HG03064 (cell line): ENCODE data around the gene METTL15.
"Not testable (repeated sequence)": the region's sequence is repeated elsewhere in the genome, so short reads cannot be mapped to it uniquely, and the experiment has no call there.

Experiments used
- ATAC-seq: cut with Tn5 transposase; IDR thresholded peaks from one replicate; pipeline ENCODE4 v1.9.1; 2021; ENCODE audit warnings: low read depth; ENCODE audit not compliant: unreplicated experiment

METTL15 gene

DNA sequence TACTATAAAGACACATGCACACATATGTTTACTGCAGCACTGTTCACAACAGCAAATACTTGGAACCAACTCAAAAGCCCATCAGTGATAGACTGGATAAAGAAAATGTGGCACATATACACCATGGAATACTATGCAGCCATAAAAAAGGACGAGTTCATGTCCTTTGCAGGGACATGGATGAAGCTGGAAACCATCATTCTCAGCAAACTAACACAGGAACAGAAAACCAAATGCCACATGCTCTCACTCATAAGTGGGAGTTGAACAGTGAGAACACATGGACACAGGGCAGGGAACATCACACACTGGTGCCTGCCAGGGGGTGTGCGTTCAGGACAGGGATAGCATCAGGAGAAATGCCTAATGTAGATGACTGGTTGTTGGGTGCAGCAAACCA, 164.1 kb downstream of the METTL15 start:
- not testable (repeated sequence) for ATAC-seq

DNA sequence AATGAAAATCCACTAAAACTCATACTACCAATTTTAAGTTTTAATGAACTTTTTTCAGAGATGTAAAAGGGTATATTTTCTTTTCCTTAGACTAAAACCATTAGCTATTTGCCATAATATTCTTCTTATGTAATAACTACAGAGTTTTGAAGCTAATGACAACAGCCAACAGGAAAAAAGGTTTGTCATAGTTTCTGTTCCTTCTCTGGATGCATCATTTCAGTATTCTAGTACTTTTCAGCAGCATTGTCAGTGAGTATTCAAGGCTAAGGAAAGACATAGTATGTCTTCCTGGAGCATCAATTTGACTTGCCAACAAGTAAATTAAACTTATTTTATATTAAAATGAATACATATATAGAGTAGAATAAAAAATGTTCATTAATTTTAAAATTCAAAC, 166.0 kb downstream of the METTL15 start:
- no peak for ATAC-seq

DNA sequence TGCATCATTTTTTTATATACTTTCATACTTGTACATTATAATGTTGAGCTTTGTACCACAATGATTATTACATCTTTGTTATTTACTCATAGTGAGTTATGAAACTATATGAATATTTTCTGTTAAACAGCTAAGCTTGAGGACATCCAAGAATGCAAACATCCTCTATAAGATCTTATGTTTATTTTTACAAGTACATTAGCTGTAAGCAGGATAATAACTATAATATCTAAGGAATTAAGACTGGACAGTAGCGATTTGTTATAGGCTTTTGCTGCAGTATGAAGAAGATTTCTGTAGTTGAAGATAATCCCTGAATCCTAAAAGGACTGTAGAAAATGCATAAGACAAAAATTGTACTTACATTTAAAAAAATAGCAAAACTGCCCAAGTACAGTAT, 176.0 kb downstream of the METTL15 start:
- ATAC-seq: no peak

DNA sequence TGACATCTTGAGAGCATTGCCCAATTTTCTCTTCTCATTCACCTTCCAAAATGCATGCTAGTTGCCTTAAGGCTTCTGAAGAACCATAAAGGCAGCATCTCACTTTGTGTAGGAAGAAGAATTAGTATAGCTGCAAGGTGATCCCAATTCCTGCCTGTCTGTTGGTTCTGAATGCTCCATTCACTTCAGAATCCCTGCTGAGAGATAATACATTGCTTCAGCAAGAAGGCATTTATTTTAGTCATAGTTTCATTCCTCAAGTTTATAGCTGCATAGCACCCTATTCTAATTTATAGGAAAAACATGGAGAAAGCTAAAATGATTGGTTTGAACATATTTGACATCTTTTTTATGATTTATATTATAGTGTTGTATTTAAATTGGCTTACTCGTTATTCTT, 181.3 kb downstream of the METTL15 start:
- ATAC-seq: no peak

DNA sequence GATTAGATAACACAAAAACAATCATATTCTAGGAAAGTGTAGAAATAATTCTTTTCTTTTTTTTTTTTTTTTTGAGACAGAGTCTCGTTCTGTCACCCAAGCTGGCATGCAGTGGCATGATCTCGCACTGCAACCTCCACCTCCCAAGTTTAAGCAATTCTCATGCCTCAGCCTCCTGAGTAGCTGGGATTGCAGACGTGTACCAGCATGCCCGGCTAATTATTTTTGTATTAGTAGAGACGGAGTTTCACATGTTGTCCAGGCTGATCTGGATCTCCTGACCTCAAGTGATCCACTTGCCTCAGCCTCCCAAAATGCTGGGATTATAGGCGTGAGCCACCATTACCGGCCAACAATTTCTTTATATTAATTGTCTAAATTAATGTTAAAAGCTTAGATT, 182.8 kb downstream of the METTL15 start:
- not testable (repeated sequence) for ATAC-seq

DNA sequence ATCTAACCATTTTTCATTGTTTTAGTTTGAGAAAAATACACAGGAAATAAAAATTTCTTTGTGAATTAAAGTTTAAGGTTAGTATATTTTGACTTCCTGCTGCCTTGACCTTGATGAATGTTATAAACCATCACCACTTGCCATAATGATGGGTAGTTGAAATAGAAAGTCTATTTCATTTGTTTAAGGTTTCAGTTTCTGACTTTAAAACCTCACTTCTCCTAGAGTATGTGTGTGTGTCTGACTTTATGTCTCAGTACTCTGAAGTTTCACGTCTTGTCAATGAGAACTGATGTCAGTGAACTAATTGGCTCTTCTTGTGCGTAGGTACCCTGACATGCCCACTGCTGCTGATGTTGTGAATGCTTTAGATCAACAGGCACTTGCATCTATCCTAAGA, 188.2 kb downstream of the METTL15 start:
- peak; percentile 94 for ATAC-seq

DNA sequence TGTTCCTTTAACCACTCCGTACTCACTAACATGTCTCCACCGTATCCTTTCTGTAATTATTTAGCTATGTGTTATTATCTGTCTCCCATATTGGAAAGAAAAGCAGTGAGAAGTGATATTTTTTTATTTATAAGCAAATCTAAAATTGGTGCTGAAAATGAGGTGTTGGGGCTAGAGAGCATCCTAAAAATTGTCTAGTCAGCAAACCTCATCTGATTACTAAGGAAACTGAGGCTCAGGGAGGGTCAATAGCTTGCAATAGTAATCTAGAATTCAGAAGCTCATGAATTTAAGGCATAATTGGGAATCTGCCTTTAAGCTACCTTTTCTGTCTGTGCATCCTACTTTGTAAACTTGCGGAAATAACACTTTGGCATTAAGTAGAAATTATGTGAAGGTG, 190.0 kb downstream of the METTL15 start:
- no peak for ATAC-seq

DNA sequence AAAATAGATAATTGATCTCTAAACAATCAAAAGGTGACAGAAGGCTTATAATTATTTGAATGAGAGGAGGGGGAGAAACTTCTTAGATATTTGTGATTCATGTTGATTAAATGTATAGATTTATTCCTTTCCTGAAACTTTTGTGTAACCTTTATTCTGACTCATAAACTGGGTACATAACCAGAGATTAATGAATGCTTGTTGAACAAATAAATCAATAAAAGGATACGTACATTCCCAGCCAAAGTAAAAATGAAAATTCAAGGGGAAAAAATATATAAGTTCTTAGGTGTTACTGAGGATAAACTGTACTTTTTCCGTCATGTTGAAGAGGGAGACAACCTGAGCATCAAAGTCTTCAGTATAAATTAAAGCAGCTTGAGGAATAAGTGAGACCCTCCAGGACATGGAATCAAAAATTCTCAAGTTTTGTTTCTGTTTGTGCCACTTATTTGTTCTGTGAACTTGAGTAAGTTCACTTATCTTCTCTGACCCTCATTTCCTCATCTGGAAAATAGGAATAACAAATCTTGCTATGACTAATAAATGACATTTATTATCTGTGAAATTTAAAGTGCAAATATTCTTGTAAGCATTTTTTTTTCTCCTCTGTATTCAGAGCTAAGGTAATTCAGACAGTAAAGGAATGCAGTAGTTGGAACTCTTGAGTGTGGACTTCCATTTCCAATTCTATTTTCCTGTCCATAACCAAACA, 195.4 kb downstream of the METTL15 start:
- no peak for ATAC-seq

DNA sequence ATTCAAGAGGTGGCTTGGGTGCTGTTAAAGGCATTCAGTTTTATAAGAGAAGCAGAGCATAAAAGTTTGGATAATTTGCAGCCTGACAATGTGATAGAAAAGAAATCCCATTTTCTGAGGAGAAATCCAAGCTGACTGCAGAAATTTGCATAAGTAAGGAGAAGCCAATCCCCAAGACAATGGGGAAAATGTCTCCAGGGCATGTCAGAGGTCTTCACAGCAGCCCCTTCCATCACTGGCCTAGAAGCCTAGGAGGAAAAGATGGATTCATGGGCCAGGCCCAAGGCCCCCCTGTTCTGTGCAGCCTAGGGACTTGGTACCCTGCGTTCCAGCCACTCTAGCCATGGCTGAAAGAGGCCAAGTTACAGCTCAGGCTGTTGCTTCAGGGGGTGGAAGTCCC, 207.3 kb downstream of the METTL15 start:
- ATAC-seq: no peak

DNA sequence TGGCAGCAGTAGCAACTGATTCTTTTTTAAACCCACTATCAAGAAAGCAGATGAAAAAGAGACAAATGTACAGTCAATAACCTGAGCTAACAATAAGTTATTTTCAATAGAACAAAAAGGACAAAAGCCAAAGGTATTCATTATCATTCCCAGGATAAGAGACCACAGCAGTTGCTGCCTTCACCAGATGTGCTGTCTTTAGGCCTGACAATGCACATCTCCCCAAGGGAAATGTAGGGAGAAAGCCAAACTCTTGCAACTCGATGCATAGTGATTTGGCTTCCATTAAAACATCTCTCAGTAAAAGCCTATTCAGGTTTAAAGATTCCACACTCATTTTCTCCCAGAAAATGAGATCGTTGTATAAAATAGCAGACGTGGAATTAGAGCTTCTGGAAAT, 210.7 kb downstream of the METTL15 start:
- ATAC-seq: no peak

DNA sequence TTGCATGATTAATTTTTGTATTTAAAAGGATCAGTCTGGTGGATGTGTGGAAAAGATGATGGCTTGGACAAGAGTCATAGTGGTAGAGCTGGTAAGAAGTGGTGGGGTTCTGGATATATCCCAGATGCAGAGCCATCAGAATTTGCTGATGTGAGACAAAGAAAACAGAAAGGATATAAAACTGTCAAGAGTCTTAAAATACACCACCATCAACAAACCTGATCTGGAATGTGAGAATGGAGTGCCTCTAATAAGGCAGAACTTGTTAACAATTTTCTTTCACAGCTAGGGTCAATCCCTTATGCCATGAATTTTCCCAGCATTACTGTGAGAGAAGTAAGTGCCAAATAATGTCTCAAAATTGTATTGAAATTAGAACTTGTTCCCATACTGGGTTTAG, 215.4 kb downstream of the METTL15 start:
- ATAC-seq: no peak

DNA sequence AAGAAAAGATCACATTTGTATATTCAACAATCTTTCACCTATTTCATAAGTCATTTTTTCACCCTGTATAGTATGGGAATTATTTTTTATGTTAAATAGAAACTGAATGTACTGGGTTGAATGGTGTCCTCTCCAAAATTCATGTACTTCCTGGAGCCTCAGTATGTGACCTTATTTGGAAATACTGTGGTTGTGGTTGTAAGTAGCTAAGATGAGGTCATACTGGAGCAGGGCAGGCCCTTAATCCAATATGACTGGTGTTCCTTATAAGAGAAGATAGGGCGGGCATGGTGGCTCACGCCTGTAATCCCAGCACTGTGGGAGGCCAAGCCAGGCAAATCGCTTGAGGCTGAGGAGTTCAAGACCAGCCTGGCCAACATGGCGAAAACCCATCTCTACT, 224.2 kb downstream of the METTL15 start:
- not testable (repeated sequence) for ATAC-seq

DNA sequence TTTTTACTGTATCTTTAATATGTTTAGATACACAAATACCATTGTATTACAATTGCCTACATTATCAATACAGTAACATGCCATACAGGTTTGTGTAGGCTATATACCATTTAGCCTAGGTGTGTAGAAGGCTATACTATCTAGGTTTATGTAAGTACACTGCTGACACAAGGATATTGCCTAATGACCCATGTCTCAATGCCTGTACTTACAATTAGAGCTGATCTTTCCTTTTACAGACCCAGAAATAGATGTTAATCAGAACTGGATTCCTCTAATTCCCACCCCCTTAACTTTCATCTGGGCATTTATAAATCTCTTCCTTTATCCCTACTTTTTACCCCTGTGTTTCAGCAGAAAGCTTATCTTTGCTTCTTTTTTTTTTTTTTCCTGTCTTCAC, 229.5 kb downstream of the METTL15 start:
- ATAC-seq: no peak

DNA sequence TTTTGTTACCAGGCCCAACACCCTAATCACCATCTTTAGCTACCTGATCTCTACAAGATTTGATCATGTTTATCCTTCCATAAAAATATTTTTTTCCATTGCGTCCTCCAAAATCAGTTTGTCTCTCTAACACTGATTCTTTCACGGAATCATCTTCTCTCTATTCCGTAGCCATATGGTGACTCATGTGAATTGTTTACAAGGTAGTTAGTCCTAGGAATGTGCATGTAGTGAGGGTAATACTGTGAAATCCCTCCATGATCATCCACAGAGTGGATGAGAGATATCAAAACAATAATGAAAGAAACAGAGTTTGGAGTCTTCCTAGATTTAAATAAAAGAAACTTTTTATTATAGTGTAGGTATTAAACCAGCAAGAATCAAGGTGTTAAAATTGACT, 230.2 kb downstream of the METTL15 start:
- no peak for ATAC-seq

DNA sequence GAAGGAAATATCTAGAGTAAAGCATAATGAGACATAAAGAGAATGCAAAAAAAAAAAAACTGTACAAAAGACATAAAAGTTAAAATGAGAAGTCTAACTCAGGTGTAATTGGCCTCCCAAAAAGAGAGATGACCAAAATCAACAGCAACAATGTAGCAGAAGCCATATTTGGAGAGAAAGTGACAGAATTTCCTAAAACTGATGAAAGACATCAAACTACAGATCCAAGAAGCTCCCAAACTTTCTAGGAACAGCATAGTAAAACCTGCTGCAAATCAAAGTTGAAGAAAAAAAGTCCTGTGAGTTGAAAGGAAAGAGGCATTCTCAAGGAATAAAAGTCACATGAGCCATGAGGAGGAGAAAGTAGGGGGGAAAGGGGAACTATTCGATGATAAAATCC, 231.3 kb downstream of the METTL15 start:
- ATAC-seq: no peak

DNA sequence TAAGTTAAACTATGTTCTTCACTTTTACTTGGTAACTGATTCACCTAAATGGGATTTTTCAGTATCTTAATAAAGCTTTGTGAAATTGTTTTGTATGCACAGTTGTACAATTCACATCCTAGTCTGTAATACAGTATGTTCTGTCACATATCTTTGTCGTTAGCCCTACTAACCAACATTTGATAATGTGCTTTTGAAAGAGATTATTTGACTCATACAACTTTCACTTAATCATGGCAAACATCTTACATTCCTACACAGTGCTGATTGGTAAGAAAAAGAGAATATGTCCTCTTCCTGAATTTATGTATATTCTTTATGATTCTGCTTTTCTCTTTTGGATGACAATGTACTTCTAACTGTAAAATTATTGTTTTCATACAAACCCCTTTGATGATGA, 234.5 kb downstream of the METTL15 start:
- ATAC-seq: no peak

DNA sequence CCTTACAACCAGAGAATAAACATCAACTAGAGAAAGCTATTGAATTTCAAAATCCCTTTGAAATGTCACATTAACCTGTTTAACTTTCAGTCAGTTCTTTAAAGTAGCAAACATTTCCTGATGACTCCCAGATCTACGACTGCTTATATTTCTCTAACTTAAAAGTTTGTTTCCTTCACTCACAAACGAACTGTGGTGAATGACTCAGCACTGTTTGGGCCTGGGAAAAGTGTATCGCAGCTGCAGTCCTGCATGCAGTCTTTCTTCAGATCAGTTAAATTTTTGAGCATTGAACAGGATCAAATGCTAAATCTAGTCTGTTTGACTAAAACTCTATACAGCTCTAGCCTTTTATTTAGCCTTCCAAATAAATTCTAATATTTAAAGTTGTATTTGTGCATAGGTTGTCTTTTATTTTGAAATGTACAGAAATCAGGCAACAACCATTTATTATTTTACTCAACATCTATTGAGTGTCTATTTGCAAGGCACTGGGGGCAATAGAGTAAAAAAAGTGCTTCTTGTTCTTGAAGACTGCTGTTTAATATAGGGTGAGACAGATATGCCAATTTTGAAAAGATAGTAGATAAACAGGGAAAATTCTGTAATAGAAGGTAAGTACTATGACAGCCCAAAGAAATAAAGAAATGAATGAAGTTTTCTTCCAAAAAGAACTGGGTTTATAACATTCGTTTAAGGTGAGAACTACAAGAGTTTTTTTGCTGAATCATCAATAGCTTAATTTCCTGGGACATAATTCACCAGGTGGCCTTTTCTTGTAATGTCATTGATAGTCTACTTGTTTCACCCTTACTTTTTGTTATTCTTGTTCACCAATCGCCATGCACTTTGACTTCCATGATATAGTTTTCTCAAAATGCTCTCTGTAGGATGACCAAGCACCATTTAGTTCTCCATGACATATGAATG, 235.4 kb downstream of the METTL15 start:
- no peak for ATAC-seq

DNA sequence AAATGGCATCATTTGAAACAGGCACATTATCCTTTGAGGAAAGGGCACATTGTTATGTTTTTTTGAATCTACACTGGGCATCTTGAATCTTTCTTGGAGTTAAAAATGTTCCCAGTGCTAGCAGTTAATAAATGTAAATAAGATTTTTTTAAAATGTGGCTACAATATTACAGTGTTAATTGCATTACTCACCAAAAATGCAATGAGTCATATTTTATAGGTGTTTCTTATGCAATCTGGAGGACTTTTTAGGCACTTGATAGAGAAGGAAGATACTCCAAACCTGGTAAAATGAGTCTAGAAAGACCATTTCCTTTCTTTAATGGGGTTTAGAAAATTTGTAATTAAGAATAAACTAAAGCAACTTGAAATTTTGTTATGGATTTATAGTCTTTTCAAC, 238.0 kb downstream of the METTL15 start:
- ATAC-seq: no peak

DNA sequence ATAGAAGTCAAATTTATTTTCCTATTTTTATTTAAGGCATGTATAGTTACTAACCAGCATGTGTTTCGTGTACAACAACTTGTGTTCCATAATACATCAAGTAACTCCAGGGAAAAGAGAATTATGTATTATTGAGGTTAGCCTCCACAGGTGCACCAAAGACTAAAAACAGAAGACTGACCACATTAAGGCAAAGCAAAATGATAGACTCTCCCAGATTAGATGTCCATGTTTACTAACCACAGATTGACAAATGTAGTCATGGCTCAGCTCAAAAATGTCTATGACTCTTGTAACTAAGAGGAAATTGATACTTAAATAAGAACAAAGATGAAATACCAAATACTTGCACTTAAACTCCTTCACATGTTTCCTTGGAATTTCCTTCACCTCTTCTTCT, 238.5 kb downstream of the METTL15 start:
- ATAC-seq: no peak

DNA sequence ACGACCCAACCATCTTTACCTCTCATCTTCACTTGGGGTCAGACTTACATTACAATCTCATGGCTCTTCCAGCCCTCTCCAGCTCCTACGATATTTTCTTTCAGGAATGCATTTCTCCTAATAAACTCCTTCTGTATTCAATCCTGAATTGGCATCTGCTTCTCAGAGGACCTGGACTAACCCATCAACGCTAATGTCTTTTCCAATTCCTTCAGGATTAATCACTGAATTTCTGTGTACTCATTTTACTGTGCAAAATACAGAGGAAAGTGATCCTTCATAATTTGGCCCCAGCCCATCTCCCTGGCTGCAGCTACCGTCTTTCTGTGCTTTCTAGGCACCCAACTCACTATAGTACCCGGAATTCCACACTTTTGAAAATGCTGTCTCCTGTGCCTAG, 239.2 kb downstream of the METTL15 start:
- ATAC-seq: no peak

DNA sequence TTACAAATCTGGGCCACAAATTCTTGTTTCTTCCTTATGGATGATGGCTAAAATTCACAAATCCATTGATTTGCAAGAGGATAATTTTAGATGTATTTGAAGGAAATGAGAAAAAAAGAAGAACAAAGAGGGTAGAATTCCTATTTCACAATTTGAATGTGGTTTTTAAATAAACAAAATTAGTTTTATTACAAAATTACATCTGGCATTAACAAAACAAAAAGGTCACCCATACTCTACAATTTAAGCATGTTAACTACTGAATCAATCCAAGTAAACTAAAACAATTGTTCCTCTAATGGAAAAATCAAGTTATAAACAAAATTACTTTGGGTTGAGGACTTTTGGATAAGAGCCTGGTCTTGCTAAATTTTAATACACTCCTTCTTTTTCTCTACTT, 242.0 kb downstream of the METTL15 start:
- no peak for ATAC-seq

DNA sequence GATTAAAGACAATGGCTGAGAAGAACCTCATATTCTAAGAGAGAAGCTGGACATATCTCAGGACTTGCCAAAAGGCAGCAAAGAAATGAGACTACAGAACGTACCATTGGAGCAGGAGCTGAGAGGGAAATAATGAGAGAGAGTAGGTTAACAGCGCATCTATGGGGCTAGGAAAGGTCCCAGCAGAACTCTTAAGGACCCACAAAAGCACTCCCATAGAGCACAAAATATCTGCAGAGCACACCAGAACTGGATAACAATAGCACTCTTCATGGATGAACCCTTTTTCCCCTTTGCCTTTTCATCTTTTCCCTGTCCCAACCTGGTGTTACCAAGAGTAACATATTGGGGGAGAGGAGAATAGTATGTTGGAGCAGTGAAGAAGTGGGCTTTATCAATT, 245.8 kb downstream of the METTL15 start:
- ATAC-seq: no peak
